22Rv1 (cell line): ENCODE data around the gene GMPPA.

Experiments
- H3K27ac ChIP-seq: fragments of 450-650 bp; 2 replicates; pipeline ENCODE4 v1.5.1; 2017
- ZFX ChIP-seq: fragments of 450-650 bp; IDR thresholded peaks from 2 replicates; pipeline ENCODE4 v1.6.1; 2017; ENCODE audit warnings: antibody characterized with exemption, borderline replicate concordance
- TF ChIP-seq, protein P1 (sequence below): fragments of 450-650 bp; IDR thresholded peaks from 2 replicates; pipeline ENCODE4 v1.5.1; 2017; ENCODE audit warnings: mild to moderate bottlenecking

The GMPPA gene

DNA sequence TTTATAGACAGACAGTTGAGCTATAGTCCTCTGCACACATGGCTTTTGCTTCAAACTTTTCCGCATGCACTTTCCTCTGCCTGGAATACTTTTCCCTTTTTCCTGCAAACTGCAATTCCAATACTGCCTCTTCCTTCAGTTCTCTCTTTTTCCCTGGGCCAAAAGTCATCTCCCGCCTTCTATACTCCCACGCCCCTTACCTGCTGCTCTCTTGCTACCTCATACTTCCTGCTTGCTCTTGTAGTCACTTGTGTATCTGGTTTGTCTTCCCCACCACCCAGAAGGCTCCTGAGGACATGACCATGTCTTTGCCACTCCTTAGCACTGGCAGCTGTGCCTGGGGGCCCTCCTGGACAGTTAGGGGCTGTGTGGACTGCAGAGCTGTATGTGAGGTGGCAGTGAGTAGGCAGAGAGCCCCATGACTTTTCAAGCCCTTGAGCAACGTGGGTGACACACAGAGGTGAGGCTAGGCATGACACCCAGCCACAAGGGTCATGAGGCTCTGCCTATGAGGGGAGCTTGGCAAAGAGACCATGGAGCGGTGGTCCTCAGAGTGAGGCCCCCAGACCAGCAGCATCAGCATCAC is 40.8 kb upstream of the GMPPA start:
- no peak for TF ChIP-seq ZFX
- H3K27ac ChIP-seq = no peak overlapping the region

DNA sequence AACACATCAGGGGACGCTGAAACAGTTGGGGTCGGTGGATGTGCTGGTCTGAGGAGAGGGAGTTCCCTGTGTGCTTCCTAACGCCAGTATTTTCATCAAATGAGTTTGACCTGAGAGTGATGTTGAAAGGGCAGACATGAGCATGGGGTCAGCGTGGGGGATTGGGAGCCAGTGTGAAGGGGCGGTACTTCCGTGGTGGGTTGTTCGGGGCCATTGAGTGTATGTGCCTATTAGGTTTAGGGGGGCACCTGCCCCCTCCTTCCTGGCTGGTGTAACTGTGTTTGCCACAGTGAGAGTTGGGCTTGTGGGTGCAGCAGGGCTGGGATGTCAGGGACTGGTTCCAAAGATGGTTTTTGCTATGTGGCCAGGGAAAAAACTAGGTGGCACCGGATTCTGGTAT is 39.7 kb upstream of the GMPPA start:
- TF ChIP-seq ZFX = no peak
- TF ChIP-seq, protein P1, sequence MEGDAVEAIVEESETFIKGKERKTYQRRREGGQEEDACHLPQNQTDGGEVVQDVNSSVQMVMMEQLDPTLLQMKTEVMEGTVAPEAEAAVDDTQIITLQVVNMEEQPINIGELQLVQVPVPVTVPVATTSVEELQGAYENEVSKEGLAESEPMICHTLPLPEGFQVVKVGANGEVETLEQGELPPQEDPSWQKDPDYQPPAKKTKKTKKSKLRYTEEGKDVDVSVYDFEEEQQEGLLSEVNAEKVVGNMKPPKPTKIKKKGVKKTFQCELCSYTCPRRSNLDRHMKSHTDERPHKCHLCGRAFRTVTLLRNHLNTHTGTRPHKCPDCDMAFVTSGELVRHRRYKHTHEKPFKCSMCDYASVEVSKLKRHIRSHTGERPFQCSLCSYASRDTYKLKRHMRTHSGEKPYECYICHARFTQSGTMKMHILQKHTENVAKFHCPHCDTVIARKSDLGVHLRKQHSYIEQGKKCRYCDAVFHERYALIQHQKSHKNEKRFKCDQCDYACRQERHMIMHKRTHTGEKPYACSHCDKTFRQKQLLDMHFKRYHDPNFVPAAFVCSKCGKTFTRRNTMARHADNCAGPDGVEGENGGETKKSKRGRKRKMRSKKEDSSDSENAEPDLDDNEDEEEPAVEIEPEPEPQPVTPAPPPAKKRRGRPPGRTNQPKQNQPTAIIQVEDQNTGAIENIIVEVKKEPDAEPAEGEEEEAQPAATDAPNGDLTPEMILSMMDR = no peak

DNA sequence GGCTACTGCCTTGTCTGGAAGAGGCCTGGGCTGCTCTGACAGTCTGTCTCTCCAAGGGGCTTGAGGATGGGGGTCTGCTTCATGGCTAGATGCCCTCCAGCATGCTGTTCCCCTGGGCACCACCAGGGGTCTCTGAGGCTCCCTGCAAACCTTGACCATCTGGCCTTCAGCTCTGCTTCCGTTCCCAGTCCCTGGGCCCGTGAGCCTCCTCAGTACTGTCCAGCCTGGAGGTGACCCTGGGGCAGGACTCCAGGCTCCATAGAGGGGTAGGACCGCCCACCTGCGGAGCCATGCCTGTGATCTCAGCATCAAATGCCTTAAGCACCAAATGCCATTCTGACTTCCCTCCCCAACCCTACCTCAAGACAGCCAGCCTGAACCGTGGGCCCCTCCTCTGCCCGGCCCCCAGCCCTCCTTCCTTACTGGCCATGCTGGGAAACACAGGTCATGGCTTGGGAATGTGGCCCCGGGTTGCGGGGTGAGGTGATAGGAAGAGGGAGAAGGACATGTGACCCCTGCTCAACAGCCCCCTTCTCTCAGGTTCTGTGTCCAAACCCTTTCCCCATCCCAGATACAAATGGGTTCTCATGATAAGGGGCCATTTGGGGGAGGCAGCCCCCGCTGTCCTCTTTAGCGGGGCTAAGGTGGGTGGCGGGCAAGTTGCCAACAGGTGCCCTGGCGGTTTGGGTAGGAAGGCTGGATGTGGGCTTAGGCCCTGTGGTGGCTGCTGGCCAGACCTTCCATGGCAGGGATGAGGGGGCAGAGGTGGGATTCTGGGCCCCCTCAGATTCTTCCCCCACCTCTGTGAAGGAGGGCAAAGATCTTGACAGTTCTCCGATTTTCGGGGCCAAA is 39.0 kb upstream of the GMPPA start:
- TF ChIP-seq, protein P1 = peak; percentile 87
- TF ChIP-seq ZFX = no peak
- no peak overlapping the region for H3K27ac ChIP-seq

More for the DNA sequence above, 39.7 kb upstream of the GMPPA start:
- H3K27ac ChIP-seq = no peak overlapping the region

DNA sequence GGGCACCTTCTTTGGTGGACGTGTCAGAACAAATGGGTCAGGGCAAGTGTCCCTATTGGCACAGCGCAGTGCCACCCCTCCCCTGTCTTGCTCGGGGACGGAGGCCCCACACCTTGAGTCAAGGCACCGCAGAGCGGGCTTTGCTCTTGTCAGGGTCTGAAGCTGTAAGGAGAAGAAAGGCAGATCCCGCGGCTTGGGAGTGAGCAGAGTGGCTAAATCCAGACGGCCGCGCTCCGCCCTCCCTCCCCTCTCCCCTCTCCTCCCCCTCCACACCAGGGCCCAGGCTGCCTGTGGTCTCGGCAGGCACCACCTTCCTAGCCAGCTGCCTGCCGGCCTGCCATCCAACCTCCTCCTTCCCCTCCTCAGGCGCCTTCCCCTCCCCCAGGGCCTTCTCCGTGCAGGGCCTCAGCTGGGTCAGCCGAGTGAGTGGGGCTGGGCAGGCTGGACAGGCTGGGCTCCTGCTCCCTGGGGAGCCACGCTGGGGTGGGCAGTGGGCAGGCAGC is 38.2 kb upstream of the GMPPA start:
- no peak overlapping the region for H3K27ac ChIP-seq
- no peak for TF ChIP-seq ZFX
- TF ChIP-seq, protein P1 = no peak

DNA sequence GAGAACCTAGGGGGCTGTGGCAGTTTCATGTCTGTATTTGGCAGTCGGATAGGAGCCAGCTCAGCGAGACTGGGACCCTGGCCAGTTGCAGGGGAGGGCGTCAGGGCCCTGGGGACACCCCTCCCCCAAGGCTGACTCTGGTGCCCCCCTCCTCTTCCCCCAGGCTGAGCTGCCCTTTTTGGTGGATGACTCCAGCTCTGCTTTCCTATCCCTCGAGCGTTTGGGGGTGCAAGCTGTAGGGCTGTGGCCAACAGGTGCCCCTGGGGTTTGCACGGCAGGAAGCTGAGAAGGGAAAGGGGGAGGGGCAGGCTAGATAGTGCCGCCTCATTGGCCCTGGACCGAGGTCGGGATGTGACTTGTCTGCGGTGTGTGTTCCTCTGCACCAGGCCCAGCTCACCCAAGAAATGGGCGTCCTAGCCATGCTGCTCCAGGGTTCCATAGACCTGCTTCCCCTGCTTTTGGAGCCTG is 37.6 kb upstream of the GMPPA start:
- TF ChIP-seq, protein P1 = no peak
- TF ChIP-seq ZFX = no peak
- H3K27ac ChIP-seq = no peak overlapping the region

DNA sequence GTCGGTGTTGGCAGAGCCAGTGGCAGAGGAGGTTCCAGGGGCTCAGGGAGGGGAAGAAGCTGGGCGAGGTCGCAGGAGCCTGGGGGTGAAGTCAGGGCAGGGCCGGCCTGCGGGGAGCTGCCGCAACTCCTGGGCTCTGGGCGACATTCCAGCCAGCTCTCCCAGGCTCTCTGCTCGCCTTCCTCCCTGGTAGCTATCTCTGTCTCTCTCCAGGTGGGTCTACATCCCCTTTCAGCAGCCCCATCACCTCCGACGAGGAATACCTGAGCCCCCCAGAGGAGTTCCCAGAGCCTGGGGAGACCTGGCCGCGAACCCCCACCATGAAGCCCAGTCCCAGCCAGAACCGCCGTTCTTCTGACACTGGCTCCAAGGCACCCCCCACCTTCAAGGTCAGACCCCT is 37.0 kb upstream of the GMPPA start:
- no peak overlapping the region for H3K27ac ChIP-seq
- TF ChIP-seq ZFX = no peak
- TF ChIP-seq, protein P1 = no peak

DNA sequence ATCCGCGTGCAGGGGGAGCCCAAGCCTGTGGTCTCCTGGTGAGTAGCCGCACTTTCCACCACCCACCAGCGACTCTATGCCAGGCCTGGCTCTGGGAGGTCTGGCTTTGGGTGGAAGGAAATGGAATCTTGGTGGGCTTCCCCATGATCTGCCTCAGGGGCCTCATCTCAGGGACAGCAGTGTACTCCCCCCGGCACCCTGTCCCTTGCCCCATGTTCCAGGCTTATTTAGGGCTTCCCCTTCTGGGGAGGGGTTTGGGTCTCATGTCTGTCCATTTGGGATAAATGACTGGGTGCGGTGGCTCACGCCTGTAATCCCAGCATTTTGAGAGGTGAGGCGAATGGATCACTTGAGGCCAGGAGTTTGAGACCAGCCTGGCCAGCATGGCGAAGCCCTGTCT is 36.3 kb upstream of the GMPPA start:
- no peak for TF ChIP-seq ZFX
- TF ChIP-seq, protein P1 = no peak
- H3K27ac ChIP-seq = no peak overlapping the region
